ELF-1 (cell line): ENCODE measurements around the gene COL8A1.

Experiments used
- DNase-seq: peaks from one replicate; pipeline ENCODE4 v3.0.0-alpha.2; 2016; ENCODE audit warnings: low read depth, low spot score

COL8A1 gene

DNA sequence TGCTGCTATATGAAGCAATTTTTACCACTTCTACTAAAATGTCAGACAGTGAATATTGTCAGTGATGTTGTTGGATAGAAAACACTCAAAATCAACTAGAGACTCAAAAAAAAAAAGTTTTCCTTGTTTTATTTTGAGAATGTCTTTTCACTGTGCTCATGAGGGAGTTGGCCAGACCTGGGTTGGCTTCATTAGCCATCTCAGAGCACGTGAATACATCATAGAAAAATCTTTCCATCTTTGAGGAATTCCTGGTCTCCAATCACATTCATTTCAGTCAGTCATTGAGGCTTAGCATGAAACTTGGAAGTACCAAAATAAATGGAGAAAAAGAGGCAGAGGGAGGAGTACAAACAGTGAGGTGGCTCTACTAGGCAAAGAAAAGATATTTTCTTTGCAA is 121.6 kb downstream of the COL8A1 start:
- DNase-seq: no peak

DNA sequence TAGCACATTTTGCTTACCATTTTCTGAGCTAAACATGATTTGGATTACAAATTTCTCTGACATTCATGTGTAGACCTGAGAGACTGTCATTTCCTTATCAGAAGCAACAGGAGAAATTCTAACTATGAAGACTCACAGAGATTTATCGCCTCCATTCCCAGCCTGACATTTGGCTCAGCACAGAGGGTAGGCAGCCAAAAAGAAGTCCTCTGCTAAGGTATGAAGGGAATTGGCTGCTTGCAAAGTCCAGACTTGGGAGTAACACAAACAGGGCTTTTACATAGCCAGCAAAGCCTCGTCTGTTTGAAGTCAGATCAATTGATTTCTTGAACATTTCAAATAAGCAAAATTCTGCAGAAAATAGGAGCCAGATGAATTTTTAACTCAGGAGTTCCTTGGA is 122.2 kb downstream of the COL8A1 start:
- DNase-seq: no peak

DNA sequence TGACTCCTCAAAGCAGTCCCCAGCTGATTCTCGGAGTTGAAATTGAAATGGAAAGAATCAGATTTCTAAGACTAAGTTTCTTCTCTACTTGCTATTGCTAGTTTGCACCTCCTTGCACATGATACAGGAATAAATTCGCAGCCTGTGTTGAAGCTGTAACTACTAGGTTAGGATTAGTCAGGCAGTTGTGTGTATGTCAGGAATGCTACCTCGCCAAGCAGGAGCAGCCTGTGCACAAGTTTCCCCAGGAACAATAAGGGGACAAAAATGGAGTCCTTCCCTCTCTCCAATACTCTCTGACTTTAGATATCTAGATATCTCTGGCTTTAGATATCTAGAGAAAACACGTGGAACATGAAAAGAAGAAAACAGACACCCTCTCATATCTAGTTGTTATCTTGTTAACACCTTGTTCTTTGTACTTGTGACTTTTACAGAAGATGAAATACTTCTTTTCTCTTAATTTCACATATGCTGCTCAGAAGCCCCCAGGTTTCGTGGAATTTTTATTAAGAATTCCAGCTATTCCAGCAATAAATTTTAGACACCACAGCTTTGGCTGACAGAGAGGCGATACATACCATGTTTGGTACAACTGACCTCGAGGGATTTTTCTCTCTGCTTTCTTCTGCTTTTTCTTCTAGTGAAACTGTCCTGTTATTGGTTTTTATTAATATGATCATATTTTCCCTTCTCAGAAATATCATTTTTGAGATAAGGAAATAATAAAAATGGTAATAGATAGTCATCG is 123.2 kb downstream of the COL8A1 start:
- DNase-seq: no peak

DNA sequence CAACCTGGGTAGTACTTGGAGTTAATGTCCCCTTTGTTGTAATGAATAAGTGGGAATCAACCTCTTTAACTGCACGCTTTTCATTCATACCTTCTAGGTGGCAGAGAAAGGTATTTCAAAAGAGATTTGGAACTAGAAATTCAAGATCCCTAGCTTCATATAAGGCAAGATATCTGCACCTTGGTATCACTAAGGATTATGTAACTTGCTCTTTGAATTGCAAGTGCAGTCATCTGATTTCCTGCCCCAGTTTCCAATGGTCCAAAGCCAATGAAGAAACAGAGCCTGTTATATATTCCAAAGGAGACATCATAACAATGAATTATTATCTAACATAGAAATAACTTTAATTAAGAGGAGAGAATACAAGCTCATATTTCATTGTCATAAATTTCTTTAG is 124.5 kb downstream of the COL8A1 start:
- no peak for DNase-seq

DNA sequence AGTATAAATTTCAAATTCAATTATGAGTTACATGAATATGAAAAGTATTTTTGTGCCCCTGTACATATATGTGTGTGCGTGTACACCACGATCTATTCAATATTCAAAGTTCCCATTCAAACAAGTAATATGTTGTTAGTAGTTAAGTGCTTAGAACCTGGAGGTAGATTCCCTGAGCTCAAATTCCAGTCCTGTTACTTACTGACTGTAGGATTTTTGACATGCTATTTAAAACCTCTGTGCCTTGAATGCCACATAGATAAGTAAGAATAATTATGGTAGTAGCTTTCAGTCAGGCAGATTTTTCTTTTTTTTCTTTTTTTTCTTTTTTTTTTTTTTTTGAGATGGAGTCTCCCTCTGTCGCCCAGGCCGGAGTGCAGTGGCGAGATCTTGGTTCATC is 126.0 kb downstream of the COL8A1 start:
- DNase-seq: no peak

DNA sequence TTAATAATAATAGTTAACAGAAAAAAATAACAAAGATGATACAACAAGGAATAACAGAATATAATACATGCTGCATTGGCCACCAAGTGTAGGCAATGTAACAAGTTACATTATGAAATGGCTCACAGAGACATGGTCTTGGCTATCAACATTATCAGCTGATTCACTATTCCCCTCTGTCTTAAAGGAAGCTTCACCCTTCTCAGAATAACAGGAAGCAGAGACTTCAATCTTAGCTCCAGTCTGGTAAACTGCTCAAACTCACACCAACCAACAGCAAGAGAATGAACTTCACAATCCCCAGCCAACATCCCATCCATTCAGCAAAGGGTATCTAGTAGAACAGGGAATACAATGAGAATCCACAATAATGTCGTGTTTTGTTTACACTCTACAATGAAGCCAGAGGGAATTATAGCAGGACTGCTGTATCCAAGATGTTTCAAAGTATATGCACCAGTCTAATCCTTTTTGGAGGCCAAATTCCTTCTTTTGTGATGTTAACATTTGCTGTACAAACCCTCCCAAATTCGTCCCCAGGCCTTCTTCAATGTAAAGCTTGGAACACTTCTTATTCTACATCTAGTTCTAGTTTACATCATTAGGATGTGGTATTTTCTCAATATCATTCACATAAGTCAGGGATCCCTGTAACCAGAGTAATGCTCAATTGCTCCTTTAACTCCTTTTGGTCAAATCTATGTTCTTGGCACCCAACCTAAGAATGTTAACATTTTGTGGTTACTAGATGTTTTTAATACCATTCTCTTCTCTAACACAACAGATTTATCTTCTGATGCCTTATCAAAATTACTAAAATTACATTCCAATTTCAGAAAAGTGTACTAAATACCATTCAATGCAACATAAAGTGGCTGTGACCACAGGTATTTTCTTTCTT is 126.9 kb downstream of the COL8A1 start:
- no peak for DNase-seq

DNA sequence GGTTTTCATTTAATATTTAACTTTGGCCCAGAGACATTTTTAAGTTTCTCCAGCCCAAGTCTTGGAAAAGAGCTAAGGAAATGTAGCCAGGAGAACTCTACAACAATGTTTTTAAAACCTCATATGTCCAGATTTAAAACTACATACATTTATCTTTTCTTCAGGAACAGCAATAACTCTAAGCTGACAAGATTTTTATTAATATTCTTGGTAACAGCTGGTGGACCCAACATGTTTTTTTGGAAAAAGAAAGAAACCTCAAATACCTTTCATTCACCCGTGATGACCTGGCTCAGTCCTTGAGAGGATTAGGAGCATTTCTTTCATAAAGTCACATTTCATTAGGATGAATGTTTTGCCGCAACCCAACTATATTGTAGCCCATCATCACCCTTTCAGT is 128.9 kb downstream of the COL8A1 start:
- no peak for DNase-seq

DNA sequence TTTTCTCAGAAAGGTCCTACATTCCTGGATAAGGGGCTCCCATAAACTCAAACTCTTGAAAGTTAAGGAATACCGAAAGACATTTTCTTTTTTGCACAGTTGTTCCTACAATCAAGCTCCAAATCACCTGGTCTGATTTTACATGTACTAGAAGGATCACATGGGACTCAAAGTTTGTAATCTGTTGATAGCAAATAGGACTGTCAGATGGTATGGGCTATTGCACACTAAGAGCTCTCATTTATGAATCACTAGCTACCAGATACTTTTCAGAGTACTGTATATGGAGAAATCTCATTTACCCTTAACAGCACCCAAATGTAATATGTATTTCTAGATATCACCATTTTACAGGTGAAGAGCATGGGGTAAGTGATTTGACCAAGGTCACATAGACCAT is 129.7 kb downstream of the COL8A1 start:
- no peak for DNase-seq

DNA sequence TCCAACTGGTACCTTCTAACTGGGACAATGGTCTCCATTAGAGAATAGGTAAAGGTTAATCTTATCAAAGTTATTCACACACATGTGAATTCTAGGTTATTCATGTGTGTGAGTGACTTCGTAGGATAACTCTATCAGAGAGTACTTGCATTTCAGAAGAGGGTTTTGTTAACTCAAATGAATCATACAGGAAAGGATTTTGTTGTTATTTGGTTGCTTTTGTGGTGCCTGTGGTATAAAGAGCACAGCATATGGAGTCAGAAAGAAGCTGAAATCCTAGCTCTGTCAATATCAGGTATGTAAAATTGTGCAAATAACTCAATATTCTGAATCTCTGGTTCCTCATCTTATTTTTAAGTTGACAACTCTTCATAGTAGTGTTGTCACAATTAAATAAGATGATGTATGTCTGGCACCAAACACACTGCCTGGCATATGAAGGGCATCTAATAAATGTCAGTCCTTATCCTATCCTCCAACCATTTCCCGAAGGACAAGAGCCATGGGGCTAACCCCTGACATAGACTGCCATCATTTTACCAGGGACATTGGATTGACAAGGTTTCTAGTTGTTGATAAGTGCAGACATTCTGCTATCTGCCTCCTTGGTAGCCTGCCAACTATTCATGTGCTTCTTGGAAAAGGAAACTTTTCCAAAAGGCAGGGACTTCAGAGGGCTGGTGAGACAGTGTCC is 130.6 kb downstream of the COL8A1 start:
- DNase-seq: no peak

DNA sequence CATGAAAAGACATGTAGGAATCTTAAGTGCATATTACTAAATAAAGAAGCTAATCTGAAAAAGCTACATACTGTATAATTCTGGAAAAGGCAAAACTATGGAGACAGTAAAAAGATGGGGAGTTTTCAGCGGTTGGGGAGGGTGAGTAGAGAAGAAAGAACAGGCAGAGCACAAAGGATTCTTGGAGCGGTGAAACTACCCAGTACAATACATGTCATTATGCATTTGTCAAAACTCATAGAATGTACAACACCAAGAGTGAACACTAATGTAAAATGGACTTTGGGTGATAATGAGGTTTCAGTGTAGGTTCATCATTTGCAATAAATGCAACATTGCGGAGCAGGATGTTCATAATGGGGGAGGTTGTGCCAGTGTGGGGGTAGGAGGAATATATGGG is 133.8 kb downstream of the COL8A1 start:
- no peak for DNase-seq

DNA sequence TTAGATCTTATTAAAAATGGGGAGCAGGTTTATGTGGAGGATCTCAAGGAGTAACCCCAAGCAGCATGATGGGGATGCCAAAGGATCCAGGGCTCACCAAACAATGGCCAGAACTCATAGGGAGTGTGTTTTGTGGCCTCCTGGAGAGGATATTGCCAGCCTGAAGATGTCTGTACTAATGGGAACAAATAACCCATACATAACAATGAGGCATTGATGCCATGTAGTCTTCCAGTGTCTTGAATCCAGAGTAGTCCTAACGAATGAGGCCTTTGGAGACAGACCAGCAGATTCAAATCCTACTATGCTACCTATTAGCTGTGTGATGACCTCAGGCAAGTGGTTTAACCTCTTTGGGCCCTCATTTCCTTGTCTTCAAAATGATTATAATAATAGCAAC is 134.3 kb downstream of the COL8A1 start:
- no peak for DNase-seq

DNA sequence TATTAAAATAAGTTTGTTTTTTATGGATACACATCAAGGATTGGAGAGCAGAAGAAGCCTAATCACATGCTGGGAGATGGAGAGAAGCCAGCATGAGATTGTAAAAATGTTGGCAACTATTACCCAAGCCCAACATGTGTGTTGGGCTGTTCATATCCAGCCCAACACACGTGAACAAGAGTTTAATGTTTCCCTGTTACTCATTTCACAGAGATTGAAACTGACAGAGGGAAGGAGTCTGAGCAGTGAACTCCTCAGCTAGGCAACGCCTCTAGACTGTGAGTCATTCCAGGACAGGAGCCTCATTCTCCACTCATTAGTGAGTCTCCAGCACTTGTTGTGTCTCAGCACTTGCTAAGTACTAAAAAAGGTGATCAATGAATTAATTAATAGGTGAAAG is 136.1 kb downstream of the COL8A1 start:
- DNase-seq: no peak

DNA sequence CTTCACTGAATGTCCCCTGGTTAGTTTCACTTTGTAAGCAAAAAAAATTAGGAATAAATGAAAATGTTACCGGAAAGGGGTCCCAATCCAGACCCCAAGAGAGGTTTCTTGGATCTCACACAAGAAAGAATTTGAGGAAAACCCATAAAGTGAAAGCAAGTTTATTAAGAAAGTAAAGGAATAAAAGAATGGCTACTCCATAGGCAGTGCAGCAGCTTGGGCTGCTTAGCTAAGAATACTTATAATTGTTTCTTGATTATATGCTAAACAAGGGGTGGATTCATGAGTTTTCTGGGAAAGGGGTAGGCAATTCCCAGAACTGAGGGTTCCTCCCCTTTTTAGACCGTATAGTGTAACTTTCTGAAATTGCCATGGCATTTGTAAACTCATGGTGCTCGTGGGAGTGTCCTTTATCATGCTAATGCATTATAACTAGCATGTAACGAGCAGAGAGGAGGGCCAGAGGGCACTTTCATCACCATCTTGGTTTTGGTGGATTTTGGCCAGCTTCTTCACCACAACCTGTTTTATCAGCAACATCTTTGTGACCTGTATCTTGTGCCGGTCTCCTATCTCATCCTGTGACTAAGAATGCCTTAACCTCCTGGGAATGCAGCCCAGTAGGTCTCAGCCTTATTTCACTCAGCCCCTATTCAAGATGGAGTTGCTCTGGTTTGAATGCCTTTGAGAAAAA is 138.3 kb downstream of the COL8A1 start:
- DNase-seq: peak; percentile 14

DNA sequence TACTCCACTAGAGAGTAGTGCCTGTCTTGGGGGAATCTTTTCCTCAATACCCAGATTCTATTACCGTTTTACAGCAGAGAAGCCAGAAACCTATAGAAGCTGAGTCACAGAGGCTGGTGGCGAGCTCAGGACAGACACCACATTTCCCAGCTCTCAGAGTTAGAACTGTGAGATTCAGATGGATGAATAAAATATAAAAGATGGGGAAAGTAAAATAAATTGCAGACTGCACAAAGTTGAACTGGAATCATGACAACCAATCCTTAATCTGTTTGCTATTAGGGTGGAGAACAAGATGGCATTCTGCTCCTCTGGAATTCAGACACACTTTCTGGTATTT is 138.8 kb downstream of the COL8A1 start:
- DNase-seq: no peak

DNA sequence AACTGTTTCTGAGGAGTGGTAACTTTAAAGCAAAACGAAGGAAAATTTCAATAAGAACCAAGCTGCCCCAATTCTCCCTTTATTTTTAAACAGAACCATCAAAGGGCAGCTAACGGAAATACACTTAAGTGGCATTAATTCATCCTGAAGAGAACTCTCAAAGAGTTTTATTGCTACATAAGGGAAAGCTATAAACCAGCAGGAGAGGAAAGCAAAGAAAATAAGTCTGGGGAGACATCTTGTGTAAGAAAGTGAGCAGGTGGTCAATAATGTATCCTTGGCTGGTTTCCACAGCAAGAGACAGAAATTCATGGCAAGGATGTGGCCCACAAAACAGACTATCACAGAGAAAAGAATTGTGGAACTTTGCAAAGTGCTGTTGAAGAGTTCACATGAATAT is 139.3 kb downstream of the COL8A1 start:
- DNase-seq: no peak

DNA sequence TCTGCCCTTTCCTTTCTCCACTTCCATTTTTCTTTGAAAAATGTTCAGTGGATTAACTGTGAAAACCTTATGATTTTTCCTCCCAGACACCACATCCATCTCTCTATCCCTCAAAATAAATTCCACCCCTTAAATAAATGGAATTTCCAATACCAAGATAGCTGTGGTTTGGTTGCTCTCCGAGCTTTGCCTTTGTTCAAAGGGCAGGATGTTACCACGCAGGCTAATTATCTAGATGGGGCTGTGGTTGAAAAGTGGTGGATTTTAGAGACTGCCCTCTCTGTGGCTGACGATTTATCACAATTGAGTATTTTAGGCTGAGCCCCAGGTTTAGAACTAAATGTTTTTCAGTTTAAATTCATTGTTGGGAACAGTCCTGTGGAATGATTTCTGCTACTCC is 142.4 kb downstream of the COL8A1 start:
- DNase-seq: no peak

DNA sequence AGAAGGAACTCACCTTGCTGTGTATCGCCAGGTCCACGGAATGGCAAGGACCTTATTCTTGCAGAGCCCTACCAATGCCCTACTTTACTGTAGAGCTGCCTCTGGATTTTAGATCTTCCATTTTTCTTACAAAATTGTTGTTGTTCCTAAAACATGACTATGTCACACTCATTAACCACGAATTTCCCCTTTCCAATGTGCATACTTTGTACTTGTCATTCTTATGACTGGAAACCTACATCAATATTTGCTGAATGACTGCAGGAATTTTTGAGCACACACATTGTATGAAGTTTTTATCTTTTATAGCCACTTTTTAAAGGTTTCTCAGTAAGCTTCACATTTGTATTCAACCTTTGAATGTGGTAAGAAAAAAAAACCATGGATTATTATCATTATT is 143.4 kb downstream of the COL8A1 start:
- DNase-seq: no peak

DNA sequence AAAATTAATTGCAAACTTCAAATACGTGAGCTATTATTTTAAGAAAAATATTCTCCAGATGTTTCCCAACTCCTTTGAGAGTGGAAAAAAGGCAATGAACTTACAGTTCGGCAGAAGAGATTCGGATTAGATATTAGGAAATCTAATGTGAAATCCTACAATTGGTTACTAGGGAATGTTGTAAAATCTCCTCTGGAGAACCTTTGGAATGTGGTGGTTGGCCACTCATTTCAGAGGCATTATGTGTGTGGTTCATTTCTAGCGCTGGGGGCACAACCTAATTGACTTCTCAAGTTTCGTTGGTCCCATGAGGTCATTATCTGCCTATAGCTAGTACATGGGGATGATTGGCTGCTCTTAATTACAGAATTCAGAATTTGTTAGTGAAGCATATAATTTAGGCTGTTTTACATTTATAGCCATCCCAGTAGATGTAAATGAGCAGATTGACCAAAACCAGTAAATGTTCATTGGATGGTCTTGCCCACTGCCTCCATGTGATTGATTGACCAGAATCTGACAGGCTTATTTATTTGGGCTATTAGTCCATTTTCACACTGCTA is 144.7 kb downstream of the COL8A1 start:
- DNase-seq: no peak

DNA sequence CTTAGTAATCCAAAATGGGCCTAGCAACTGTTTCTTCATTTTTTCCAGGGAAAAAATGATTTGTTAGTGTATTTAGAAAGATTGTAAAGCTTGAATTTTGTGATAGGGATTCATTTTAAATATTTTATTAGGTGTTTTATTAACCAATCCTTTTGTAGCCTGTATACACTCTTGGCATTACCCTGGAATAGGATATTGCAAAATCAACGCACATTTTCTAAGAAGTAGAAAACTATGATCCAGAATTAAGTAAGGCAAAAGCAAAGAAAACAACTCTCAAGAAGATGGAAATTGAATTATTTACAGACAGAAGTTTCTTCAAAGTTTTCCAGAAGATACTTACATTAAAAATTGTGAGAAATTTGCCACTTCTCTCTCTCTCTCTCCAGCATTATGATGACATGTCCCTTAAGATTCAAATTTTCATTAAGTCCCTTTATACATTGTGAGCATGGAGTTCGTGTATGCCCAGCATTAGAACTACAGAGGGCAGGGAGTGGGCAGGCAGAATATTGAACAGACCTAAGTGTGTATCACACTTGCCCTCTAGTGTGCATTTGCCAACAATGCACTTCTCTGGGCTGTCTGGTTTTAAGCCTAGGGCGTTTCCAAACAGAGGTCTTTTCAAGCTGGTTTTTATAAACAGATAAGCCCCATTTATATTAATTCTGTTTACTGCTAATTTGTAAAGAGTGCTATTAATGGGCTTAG is 150.8 kb downstream of the COL8A1 start:
- DNase-seq: peak; percentile 17

DNA sequence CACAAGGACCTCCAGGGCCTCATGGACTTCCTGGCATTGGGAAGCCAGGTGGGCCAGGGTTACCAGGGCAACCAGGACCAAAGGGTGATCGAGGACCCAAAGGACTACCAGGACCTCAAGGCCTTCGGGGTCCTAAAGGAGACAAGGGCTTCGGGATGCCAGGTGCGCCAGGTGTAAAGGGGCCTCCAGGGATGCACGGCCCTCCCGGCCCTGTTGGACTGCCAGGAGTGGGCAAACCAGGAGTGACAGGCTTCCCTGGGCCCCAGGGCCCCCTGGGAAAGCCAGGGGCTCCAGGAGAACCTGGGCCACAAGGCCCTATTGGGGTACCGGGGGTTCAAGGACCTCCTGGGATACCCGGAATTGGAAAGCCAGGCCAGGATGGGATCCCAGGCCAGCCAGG is 156.1 kb downstream of the COL8A1 start:
- DNase-seq: no peak

DNA sequence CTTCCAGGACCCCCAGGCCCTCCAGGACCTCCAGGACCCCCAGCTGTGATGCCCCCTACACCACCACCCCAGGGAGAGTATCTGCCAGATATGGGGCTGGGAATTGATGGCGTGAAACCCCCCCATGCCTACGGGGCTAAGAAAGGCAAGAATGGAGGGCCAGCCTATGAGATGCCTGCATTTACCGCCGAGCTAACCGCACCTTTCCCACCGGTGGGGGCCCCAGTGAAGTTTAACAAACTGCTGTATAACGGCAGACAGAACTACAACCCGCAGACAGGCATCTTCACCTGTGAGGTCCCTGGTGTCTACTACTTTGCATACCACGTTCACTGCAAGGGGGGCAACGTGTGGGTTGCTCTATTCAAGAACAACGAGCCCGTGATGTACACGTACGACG is 157.2 kb downstream of the COL8A1 start:
- DNase-seq: no peak
